GM21526 (cell line): ENCODE measurements around the gene RAB12.
A peak's percentile ranks its signal among the peaks of the same experiment; 100 is the strongest.
"Not testable (repeated sequence)": the region's sequence is repeated elsewhere in the genome, so short reads cannot be mapped to it uniquely, and the experiment has no call there.

Experiments used
- ATAC-seq: cut with Tn5 transposase; IDR thresholded peaks from one replicate; pipeline ENCODE4 v1.9.1; 2021; ENCODE audit warnings: moderate library complexity; ENCODE audit not compliant: unreplicated experiment, low FRiP score

RAB12 gene, protein sequence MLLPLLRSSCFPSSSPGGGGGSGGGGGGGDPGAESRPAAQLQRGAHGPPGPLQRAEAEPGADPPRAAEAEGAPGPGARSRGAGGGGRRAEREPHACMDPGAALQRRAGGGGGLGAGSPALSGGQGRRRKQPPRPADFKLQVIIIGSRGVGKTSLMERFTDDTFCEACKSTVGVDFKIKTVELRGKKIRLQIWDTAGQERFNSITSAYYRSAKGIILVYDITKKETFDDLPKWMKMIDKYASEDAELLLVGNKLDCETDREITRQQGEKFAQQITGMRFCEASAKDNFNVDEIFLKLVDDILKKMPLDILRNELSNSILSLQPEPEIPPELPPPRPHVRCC

GRCh38 chr18:8608795-8609658, at the start of gene RAB12:
TSS of gene RAB12 (plus strand) at chr18:8609437. CDS start at chr18:8609440, 3 bp downstream.
- peak; percentile 58 for ATAC-seq

DNA sequence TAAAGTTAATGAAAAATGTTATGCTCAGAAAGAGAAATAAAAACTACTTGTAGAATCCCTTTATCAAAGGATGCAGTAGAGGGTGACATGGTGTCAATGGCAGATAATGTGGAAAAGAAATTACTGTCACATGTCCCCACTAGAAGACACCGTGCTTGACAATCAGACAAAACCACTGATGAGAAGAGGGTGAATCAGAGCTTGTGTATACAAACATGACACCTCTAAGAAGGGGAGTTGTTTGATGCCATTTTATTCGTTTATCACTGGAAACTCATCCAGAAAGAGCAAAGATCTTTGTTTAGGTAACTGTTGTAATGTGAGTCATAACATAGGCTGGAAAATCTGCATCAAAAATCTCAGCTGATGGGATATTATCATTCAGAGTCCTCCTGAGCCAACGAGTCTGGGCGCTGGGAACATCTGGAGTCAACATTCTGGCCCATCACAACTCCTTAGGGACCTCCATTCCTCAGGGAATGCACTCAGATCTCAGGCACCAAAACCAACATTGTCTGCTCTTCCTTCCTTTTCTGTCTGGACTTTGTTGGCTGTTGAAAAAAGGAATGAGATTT, 49.5 kb upstream of the RAB12 start:
- no peak for ATAC-seq

- ATAC-seq, result no peak
Observed at GRCh38 chr18:8561123-8561910, 47.9 kb upstream of the RAB12 start.

- no peak for ATAC-seq
Observed at GRCh38 chr18:8562070-8562469, 47.2 kb upstream of the RAB12 start.

DNA sequence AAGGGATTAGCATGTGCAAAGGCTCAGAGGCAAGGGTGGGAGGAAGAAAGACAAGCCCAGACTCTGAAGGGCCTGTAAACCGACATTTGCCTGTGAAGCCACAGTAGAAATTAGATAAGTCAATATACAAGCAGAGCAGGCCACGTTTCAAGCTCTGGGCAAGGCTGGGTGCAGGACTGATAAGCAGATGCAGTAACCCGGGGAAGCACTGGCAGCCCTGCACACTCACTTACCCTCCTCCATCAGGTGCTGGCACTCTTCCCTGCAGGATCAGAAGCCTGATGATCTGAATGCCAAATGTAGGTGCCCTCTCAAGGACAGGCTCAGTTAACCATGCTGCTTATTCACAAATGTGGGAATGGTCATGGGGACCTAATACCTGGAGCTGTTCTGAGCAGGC, 46.3 kb upstream of the RAB12 start:
- ATAC-seq, result no peak

- ATAC-seq, result no peak
Observed at GRCh38 chr18:8571399-8571798, 37.8 kb upstream of the RAB12 start.

DNA sequence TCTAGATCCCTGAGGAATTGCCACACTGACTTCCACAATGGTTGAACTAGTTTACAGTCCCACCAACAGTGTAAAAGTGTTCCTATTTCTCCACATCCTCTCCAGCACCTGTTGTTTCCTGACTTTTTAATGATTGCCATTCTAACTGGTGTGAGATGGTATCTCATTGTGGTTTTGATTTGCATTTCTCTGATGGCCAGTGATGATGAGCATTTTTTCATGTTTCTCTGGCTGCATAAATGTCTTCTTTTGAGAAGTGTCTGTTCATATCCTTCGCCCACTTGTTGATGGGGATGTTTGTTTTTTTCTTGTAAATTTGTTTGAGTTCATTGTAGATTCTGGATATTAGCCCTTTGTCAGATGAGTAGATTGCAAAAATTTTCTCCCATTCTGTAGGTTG, 35.5 kb upstream of the RAB12 start:
- not testable (repeated sequence) for ATAC-seq

DNA sequence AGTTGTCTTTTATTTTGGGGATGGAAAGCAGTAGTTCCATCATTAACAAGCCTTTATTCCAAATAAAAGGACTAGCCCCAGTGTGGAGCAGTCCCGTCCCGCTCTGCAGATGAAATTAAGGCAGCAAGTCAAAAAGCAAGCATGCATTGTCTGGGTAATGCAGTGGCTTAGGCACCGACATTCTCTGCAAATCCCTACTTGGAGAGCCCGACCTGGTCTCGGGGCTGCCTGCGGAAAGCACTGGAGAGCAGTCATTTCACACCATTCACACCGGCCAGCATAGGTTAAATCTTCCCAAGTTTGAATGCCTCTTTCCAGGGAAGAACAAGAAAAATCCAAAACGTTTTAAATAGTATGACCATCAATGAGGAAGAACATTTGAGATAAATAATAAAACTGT, 24.4 kb upstream of the RAB12 start:
- ATAC-seq, result no peak

GRCh38 chr18:8586941-8587340, 22.3 kb upstream of the RAB12 start:
- no peak for ATAC-seq

DNA sequence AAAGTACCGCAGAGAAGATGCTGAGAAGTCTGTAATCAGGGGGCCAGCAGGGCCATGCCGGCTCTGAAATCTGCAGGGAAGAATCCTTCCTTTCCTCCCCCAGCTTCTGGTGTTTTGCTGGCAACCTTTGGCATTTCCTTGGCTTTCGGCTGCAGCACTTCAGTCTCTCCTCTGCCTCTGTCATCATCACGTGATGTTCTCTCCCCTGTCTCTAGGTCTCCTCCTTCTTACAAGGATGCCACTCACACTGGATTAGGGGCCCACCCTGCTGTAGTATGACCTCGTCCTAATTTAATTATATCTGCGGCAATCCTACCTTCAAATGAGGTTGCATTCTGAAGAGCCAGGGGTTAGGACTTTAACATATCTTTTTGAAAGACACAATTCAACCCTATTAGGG, 13.8 kb upstream of the RAB12 start:
- ATAC-seq, result no peak

DNA sequence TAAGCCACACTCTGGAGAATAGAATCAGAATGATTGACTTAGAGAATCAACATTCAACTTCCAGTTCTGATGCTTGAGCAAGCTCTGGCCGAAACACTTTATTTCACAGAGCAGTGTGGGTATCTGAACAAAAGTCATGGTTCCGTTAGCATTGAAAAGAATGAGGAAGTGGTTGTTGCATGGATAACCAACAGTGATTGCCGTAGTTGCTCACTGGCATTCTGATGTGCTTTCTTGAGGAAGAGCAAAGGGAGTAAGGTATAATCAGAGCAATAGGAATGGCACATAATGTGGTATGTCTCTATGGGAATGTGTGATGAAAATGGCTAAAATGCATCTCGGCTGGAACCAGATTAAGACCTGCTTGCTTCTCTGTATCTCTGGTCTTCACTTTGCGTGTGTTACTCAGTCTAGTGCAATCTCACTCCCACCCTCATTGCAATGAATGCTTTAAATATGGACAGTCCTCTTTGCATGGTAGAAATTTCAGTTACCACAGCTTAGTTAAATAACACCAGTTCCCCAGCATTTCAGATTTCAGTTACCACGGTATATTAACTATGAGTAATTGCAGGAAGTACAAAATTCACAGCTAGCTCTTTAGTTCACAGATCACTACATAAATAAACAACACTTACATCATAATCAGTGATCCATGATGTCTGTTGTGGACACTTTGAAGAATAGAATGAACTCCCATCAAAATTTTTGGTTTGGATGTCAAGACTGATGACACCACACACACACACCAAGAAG, 7.8 kb upstream of the RAB12 start:
- ATAC-seq, result peak; percentile 76

- peak; percentile 16 for ATAC-seq
Observed at GRCh38 chr18:8602040-8602439, 7.2 kb upstream of the RAB12 start.

GRCh38 chr18:8602557-8602956, 6.7 kb upstream of the RAB12 start:
- no peak for ATAC-seq

DNA sequence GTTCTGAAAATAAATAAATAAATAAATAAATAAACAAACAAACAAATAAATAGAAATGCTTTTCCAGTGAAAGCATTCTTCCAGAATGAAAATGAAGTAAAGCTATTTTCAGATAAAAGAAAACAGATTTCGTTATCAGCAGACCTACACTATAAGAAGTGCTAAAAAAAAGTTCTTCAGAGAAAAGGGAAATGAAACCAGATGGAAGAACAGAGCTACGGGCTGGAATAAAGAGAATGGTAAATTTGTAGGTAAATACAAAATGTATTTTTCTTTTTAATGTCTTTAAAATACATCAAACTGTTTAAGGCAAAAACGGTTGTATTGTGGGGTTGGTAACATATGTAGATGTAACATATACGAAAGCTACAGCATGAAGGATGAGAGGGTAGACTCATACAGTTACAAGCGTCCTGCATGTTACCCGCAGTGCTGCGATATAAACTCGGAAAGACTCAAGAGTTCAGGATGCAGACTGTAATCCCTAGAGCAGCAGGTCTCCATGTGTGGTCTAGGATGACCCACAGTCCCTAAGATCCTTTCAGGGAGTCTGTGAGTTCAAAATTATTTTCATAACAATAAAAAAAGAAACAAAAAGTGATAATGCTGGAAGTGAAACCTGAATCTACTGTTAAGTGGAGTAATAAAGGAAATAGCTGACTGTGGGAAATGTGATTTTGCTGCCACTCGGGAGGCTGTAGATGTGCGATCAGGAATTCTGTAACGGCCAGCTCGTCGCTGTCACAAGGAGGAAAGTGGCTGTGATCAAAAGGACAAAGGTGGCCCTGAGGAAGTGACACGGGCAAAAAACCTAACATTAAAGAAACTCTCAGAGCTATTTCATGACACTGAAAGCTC, 5.3 kb upstream of the RAB12 start:
- ATAC-seq, result no peak

GRCh38 chr18:8605974-8606373, 3.3 kb upstream of the RAB12 start:
- ATAC-seq, result no peak

- no peak for ATAC-seq
Observed at GRCh38 chr18:8607776-8608742, 1.2 kb upstream of the RAB12 start.

GRCh38 chr18:8609659-8610458, 622 bp downstream of the RAB12 start:
- peak; percentile 14 for ATAC-seq
